Ascending aorta (tissue), 2 donors: ENCODE measurements around the gene CRTC1. TPM values are rescaled to one million over a fixed set of nuclear protein-coding genes. Genes with fewer than 3 reads are reported as not detected.

ENCODE experiments used
- DNase-seq, 2 donors: peaks; one replicate each; pipeline ENCODE4 v3.0.0-alpha.2; 2019; ENCODE audit warnings: low spot score in 2 of 2
- H3K27ac ChIP-seq, 2 donors: fragments of 200-600 bp; sonication (generic); one replicate each; pipeline ENCODE4 v1.5.1; 2016 to 2017; ENCODE audit warnings: mild to moderate bottlenecking in 1 of 2
- H3K27me3 ChIP-seq: fragments of 200-600 bp; sonication (generic); one replicate; pipeline ENCODE4 v1.5.1; 2017
- H3K36me3 ChIP-seq, 2 donors: fragments of 200-600 bp; sonication (generic); one replicate each; pipeline ENCODE4 v1.5.1; 2016
- H3K4me1 ChIP-seq, 2 donors: fragments of 200-600 bp; sonication (generic); one replicate each; pipeline ENCODE4 v1.5.1; 2016 to 2017; ENCODE audit warnings: mild to moderate bottlenecking in 1 of 2
- H3K4me3 ChIP-seq, 2 donors: fragments of 200-600 bp; sonication (generic); one replicate each; pipeline ENCODE4 v1.5.1; 2016 to 2017; ENCODE audit warnings: mild to moderate bottlenecking in 1 of 2
- H3K9me3 ChIP-seq, 2 donors: fragments of 200-600 bp; sonication (generic); one replicate each; pipeline ENCODE4 v1.5.1; 2016
- intact Hi-C: fragments of 100-400 bp; cut with DNase I; formaldehyde crosslinking; loops from one replicate; pipeline ENCODE4 v1.15.1; 2023
- total RNA-seq: library from RNA; depleted of rRNA; stranded (reverse); fragments of >200 nt; gene quantifications from one replicate; pipeline ENCODE4 v1.1.0, GENCODE V29; 2016
- TF ChIP-seq, protein P1 (sequence below), 3 experiments: fragments of 200-600 bp in 2 of 3; fragments of 450-650 bp in 1 of 3; sonication (generic) in 2 of 3; IDR thresholded peaks; one replicate each; pipeline ENCODE4 v1.5.1; 2016 to 2019; ENCODE audit warnings: antibody characterized with exemption in 3 of 3, mild to moderate bottlenecking in 1 of 3, moderate library complexity in 1 of 3

The CRTC1 gene
- total RNA-seq, 1 donor from 2014 or later = 10.0 TPM

DNA sequence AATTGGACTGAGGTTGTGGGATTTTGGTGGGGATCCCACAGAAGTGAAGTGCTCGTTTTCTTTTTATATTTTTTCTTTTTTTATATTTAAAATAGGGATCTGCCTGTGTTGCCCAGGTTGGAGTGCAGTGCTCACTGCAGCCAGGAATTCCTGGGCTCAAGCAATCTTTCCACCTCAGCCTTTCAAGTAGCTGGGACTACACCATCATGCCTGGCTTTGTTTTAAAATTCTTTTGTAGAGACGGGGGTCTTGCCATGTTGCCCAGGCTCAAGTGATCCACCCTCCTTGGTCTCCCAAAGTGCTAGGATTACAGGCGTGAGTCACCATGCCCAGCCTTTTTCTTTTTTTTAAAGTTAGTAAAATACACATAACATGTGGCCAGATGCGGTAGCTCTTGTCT is 20.6 kb downstream of the CRTC1 start:
- H3K36me3 ChIP-seq = no peaks in the 10 kb centered on the region
- no peaks in the 10 kb centered on the region for H3K27me3 ChIP-seq
- no peaks in the 10 kb centered on the region for H3K9me3 ChIP-seq
- H3K4me1 ChIP-seq = peaks cover 7 to 10% of the 10 kb centered on the region in 2 donors
- TF ChIP-seq, protein P1, sequence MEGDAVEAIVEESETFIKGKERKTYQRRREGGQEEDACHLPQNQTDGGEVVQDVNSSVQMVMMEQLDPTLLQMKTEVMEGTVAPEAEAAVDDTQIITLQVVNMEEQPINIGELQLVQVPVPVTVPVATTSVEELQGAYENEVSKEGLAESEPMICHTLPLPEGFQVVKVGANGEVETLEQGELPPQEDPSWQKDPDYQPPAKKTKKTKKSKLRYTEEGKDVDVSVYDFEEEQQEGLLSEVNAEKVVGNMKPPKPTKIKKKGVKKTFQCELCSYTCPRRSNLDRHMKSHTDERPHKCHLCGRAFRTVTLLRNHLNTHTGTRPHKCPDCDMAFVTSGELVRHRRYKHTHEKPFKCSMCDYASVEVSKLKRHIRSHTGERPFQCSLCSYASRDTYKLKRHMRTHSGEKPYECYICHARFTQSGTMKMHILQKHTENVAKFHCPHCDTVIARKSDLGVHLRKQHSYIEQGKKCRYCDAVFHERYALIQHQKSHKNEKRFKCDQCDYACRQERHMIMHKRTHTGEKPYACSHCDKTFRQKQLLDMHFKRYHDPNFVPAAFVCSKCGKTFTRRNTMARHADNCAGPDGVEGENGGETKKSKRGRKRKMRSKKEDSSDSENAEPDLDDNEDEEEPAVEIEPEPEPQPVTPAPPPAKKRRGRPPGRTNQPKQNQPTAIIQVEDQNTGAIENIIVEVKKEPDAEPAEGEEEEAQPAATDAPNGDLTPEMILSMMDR (IDR thresholded peaks at IDR 0.05) = no peak
- H3K4me3 ChIP-seq = no peak overlapping the region
- intact Hi-C loops = no loop called here
- no peak overlapping the region for H3K27ac ChIP-seq
- DNase-seq = no peak

- peaks cover 5 to 9% of the 10 kb centered on the region in 2 donors for H3K4me1 ChIP-seq
- no peak overlapping the region for H3K27ac ChIP-seq
- H3K9me3 ChIP-seq = no peaks in the 10 kb centered on the region
- no peak for DNase-seq
- intact Hi-C loops = no loop called here
- H3K36me3 ChIP-seq = no peaks in the 10 kb centered on the region
- no peak overlapping the region for H3K4me3 ChIP-seq
- no peaks in the 10 kb centered on the region for H3K27me3 ChIP-seq
- TF ChIP-seq, protein P1 (IDR thresholded peaks at IDR 0.05) = no peak
Observed at GRCh38 chr19:18704971-18705370, 21.5 kb downstream of the CRTC1 start.

DNA sequence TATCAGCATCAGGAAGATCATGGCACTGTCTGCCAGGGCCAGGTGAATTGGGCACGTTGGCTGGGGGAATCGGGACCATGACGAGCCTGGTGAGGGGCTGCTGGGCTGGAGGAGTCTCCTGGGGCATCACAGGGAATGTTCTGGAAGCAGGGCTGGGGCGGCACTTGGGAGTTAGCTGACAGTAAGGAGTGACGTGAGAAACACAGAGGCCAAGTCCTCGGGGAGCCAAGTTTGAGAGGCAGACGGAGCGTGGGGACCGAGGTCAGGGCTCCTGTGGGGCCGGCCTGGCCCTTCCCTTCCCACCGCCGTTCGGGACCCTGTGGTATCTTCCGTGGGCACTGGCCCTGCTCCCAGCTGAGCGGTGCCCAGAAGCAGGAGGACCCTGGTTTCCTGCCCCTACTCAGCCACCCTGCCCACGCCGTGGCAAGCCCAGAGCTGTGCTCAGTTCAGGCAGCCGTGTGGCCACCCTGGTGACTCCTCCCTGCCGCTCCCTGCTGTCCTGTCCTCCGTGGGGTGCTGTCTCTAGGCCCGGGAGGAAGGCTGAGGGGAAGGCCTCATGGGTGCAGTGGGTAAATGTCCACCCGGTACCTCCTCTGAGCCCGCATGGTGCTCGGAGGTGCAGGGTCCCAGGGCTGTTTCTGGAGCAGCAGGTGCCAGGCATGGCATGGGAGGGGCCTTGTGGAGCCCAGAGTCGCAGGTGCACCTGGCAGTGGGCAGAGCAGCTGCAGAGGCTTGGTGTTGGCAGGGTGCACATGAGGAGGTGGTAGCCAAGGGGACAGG is 25.2 kb downstream of the CRTC1 start:
- H3K36me3 ChIP-seq = no peaks in the 10 kb centered on the region
- no peak overlapping the region for H3K4me3 ChIP-seq
- intact Hi-C loops = no loop called here
- TF ChIP-seq, protein P1 (IDR thresholded peaks at IDR 0.05) = no peak
- no peaks in the 10 kb centered on the region for H3K27me3 ChIP-seq
- H3K27ac ChIP-seq = no peak overlapping the region
- DNase-seq = no peak
- peaks cover 0 to 6% of the 10 kb centered on the region in 2 donors for H3K4me1 ChIP-seq
- no peaks in the 10 kb centered on the region for H3K9me3 ChIP-seq

DNA sequence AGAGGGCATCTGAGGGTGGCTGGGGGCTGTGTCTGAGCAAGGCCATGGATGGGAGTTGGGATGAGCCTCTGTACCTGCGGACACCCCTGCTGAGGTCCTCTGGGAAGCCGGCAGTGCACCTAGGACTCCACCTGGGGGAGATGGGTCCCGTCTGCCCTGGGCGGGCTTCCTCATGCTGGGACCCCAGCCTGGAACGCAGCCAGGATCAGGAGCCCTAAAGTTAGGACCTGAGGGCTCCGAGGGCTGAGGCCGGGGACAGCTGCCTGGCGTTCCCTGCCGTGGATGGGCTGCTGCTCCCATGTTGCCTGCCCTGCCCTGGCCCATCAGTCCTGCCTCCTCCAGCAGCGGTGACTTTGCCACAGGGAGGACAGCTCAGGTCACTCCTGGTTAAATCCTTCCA is 26.1 kb downstream of the CRTC1 start:
- DNase-seq = no peak
- H3K27me3 ChIP-seq = no peaks in the 10 kb centered on the region
- H3K4me3 ChIP-seq = no peak overlapping the region
- H3K9me3 ChIP-seq = no peaks in the 10 kb centered on the region
- no peak overlapping the region for H3K27ac ChIP-seq
- TF ChIP-seq, protein P1 (IDR thresholded peaks at IDR 0.05) = no peak
- intact Hi-C loops = no loop called here
- H3K4me1 ChIP-seq = peaks cover 0 to 6% of the 10 kb centered on the region in 2 donors
- H3K36me3 ChIP-seq = peaks cover 0 to 3% of the 10 kb centered on the region in 2 donors

- no peaks in the 10 kb centered on the region for H3K27me3 ChIP-seq
- no peak overlapping the region for H3K27ac ChIP-seq
- TF ChIP-seq, protein P1 (IDR thresholded peaks at IDR 0.05) = no peak
- no peak for DNase-seq
- H3K4me3 ChIP-seq = no peak overlapping the region
- H3K36me3 ChIP-seq = peaks cover 0 to 3% of the 10 kb centered on the region in 2 donors
- H3K9me3 ChIP-seq = no peaks in the 10 kb centered on the region
- H3K4me1 ChIP-seq = peaks cover 0 to 6% of the 10 kb centered on the region in 2 donors
- intact Hi-C loops = no loop called here
Observed at GRCh38 chr19:18710186-18710585, 26.7 kb downstream of the CRTC1 start.
